ENCODE measurements around the gene BIRC3.

Gene BIRC3

GRCh38 chr11:102375720-102376399, 58.6 kb downstream of the BIRC3 start:
- DNase-seq (ENCODE audit: low read depth in 1 of 2, low spot score in 1 of 2) = no peak
- no peak for TF ChIP-seq JUND (IDR thresholded peaks at IDR 0.05; ENCODE audit: low read depth)
- in situ Hi-C loops (cut with HindIII; ENCODE audit: low pct_unique_long_range_greater_than_20kb, low sequenced_read_pairs) = no loop called here

DNA sequence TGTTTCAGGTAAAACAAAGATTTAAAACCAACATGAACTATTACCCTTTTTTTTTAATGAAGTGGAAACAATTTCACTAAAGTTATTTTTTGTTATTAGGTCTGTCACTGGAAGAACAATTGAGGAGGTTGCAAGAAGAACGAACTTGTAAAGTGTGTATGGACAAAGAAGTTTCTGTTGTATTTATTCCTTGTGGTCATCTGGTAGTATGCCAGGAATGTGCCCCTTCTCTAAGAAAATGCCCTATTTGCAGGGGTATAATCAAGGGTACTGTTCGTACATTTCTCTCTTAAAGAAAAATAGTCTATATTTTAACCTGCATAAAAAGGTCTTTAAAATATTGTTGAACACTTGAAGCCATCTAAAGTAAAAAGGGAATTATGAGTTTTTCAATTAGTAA, 60.6 kb downstream of the BIRC3 start:
- DNase-seq (ENCODE audit: low read depth in 1 of 2, low spot score in 1 of 2) = no peak
- in situ Hi-C loops (cut with HindIII; ENCODE audit: low pct_unique_long_range_greater_than_20kb, low sequenced_read_pairs) = no loop called here
- TF ChIP-seq JUND (IDR thresholded peaks at IDR 0.05; ENCODE audit: low read depth) = no peak

DNA sequence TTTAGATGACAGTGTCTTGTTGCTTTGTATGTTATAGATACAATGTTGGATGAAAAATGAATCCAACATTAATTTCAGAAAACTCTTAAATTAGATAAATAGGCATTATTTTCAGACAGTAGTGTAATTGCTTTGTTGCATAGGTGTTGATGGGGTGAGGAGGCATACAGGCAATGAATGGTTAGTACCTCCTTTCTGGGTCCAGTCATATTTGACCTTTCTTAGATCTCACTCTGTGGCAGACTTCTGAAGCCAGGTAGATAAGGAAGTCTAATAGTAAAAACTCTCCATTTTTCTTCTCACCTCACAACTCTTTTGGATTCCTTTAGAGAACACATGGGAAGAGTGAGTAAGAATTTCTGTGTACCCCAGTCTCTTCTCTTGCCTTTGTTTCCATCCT, 61.5 kb downstream of the BIRC3 start:
- no peak for TF ChIP-seq JUND (IDR thresholded peaks at IDR 0.05; ENCODE audit: low read depth)
- no peak for DNase-seq (ENCODE audit: low read depth in 1 of 2, low spot score in 1 of 2)
- in situ Hi-C loops (cut with HindIII; ENCODE audit: low pct_unique_long_range_greater_than_20kb, low sequenced_read_pairs) = no loop called here

GRCh38 chr11:102382384-102382783, 65.1 kb downstream of the BIRC3 start:
- TF ChIP-seq JUND (IDR thresholded peaks at IDR 0.05; ENCODE audit: low read depth) = no peak
- in situ Hi-C loops (cut with HindIII; ENCODE audit: low pct_unique_long_range_greater_than_20kb, low sequenced_read_pairs) = no loop called here
- no peak for DNase-seq (ENCODE audit: low read depth in 1 of 2, low spot score in 1 of 2)

DNA sequence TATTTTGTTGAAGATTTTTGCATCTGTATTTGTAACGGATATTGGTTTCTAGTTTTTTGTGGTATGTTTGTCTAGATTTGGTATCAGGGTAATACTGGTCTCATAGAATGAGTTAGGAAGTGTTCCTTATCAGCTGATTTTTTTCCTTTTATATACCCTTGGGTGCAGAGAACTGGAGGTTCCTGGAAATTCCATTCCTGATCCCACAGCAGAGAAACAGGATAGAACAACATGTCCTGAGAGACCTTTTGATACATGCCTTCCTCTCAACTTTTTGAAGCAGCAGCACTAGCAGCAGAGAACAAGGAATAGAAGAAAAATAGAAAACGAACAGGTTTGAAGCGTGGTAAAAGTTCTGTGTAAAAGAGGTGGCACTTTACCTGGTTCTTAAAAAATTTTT, 66.6 kb downstream of the BIRC3 start:
- no peak for TF ChIP-seq JUND (IDR thresholded peaks at IDR 0.05; ENCODE audit: low read depth)
- in situ Hi-C loops (cut with HindIII; ENCODE audit: low pct_unique_long_range_greater_than_20kb, low sequenced_read_pairs) = no loop called here
- no peak for DNase-seq (ENCODE audit: low read depth in 1 of 2, low spot score in 1 of 2)

GRCh38 chr11:102384419-102385079, 67.3 kb downstream of the BIRC3 start:
- in situ Hi-C loops (cut with HindIII; ENCODE audit: low pct_unique_long_range_greater_than_20kb, low sequenced_read_pairs) = no loop called here

DNA sequence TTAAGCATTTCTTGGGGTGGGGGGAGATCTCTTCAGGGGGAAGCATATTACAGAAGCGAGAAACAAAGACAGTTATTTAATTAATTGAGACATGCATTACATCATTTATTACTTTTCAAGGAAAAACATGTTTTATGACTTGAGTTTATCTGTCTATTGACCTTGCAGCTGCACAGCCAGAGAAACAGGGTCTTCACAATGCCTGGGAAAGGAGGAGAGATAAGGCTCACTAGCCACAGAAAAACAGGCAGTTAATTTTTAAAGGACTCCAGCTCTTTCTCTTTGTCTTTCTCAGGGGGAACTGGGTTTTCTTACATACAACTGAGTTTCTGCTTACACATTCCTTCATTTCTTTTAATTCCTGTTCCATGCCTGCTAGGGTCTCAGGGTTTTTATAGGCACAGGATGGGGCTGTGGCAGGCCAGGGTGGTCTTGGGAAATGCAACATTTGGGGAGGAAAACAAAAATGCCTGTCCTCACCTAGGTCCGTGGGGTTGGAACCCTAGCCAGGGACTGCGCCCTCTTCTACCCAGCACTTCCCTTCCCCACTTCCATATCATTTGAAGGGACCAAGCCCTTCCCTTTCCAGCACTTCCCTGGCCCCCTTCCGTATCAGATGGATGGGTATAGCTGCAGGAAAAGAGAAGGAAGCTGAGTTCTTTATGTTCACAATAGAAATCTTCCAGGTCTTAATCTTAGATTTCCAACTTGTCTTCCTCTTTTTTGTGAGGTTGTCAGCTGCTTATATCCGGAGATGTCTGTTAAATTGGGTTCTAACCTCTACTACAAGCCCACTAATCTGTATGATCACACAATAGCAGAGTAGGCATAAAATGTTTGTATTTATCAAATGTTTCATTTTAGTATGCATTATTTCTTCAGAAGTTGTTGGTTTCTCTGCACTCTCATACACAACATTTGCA, 68.1 kb downstream of the BIRC3 start:
- in situ Hi-C loops (cut with HindIII; ENCODE audit: low pct_unique_long_range_greater_than_20kb, low sequenced_read_pairs) = no loop called here
- TF ChIP-seq JUND (IDR thresholded peaks at IDR 0.05; ENCODE audit: low read depth) = no peak
- no peak for DNase-seq (ENCODE audit: low read depth in 1 of 2, low spot score in 1 of 2)

More at GRCh38 chr11:102384419-102385079, 67.3 kb downstream of the BIRC3 start:
- DNase-seq (ENCODE audit: low read depth in 1 of 2, low spot score in 1 of 2) = no peak
- TF ChIP-seq JUND (IDR thresholded peaks at IDR 0.05; ENCODE audit: low read depth) = no peak

DNA sequence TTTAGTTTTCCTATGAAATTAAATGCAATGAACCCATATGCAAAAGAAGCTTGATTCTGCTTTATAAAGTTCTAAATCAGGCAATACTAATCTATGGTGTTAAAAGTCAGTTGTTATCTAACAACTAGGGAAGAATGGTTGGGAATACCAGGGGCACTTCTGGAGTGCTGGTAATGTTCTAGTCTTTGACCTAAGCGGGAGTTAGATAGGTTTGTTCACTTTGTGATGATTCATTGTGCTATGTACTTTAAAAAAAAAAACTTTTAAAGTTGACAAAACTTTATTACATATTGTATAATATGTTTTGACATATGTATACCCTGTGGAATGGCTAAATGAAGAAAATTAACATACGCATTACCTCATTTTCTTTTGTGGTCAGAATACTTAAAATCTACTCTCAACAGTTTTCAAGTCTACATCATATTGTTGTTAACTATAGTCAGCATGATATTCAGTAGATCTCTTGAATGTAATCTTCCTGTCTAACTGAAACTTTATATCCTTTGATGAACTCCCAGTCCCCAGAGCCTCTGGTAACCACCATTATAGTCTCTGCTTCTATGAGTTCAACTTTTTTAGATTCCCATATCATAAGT, 69.0 kb downstream of the BIRC3 start:
- in situ Hi-C loops (cut with HindIII; ENCODE audit: low pct_unique_long_range_greater_than_20kb, low sequenced_read_pairs) = no loop called here
- TF ChIP-seq JUND (IDR thresholded peaks at IDR 0.05; ENCODE audit: low read depth) = no peak
- DNase-seq (ENCODE audit: low read depth in 1 of 2, low spot score in 1 of 2) = no peak

- in situ Hi-C loops (cut with HindIII; ENCODE audit: low pct_unique_long_range_greater_than_20kb, low sequenced_read_pairs) = no loop called here
- no peak for TF ChIP-seq JUND (IDR thresholded peaks at IDR 0.05; ENCODE audit: low read depth)
- no peak for DNase-seq (ENCODE audit: low read depth in 1 of 2, low spot score in 1 of 2)
Observed at GRCh38 chr11:102387043-102387781, 69.9 kb downstream of the BIRC3 start.

Data from T47D (cell line).